ENCODE measurements around the gene NLRP6. TPM values are rescaled to one million over a fixed set of nuclear protein-coding genes. Genes with fewer than 3 reads are reported as not detected.
A peak's percentile ranks its signal among the peaks of the same experiment; 100 is the strongest.
"Not testable (repeated sequence)": the region's sequence is repeated elsewhere in the genome, so short reads cannot be mapped to it uniquely, and the experiment has no call there.

NLRP6 gene
- 0.26 and 0.55 TPM in 2 replicates for total RNA-seq (2014; rRNA removed; shearing (Covaris generic))

DNA sequence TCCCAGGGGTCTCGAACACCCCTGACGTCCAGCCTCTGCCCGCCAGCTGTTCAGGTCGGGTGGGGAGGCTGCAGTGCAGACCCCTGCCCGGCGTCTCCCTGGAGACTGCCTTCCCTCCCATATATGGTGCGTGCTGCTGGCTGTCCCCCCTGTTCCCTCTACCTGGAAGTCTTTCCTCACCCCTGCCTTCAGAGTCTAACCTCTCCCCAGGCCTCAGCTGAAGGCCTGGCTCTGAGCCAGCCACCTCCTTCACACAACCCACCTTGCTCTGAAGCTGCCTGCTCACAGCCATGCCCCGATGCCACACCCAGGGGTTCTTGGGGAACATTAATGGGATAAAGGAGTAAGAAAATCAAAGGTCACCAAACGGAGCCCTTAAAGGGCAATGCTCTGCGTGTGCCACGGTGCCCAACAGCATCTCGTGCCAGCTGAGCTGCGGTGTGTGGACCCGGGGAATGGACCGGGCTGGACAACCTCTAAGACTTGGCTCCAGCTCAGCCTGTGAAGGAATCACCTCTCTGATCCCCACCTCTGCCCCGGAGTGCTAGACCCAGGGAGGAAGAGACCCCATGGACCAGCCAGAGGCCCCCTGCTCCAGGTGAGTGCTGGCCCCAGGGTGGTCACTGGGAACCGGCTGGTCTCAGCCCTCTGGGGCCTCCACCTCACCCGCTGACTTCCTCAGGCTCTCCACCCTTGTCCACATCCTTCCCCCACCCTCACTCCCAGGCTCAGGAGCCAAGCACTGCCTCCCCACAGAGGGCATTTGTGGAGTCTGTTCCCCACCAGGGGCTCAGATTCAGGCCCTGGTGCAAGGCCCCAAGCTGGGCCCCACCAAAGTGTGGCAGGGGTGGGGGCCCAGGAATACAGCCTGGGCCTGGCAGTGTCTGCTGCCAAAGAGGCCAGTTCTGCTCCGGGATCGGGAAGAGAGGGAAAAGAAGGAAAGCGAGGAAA is at the start of gene NLRP6:
Gene NLRP6, plus strand, starts transcription at position 407 of the 951 bp plus-strand sequence. Its CDS starts 163 bp downstream, at position 570.
- peak; percentile 52 for DNase-seq
- Histone ChIP-seq H3K36me3 (replicated peaks; ENCODE audit: control insufficient read depth, insufficient read depth, low read length) (no peaks in the 10 kb centered on the region), H3K4me3 (ENCODE audit: insufficient read depth, low read depth, low read length) (no peak within 1 kb of the TSS), H3K27me3 (ENCODE audit: control insufficient read depth, insufficient read depth, low read length) (no peaks in the 10 kb centered on the region; the same call in 1 of the 2 replicates)

DNA sequence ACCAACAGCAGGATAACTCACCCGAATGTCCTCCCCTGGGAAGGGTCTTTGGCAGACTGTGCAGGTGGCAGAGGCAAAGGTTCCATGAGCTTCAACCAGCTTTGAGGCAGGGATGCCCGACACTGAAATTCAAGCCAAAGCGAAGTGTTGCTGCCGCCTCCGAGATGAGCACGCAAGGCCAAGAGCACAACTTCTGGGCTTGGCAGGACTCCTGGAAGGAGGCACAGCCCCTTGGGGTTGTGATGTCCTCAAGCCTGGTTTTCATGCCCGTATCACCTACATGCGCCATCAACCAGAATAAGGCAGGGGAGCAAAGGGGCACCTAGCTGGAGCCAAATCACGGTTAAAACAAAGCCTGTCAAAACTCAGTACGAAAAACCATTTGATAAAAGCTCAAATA is 47.8 kb upstream of the NLRP6 start:
- no peak for DNase-seq
- H3K4me3 ChIP-seq (ENCODE audit: insufficient read depth, low read depth, low read length): no peak overlapping the region
- no peaks in the 10 kb centered on the region for H3K36me3 ChIP-seq (replicated peaks; ENCODE audit: control insufficient read depth, insufficient read depth, low read length)
- H3K27me3 ChIP-seq (ENCODE audit: control insufficient read depth, insufficient read depth, low read length): no peaks in the 10 kb centered on the region

DNA sequence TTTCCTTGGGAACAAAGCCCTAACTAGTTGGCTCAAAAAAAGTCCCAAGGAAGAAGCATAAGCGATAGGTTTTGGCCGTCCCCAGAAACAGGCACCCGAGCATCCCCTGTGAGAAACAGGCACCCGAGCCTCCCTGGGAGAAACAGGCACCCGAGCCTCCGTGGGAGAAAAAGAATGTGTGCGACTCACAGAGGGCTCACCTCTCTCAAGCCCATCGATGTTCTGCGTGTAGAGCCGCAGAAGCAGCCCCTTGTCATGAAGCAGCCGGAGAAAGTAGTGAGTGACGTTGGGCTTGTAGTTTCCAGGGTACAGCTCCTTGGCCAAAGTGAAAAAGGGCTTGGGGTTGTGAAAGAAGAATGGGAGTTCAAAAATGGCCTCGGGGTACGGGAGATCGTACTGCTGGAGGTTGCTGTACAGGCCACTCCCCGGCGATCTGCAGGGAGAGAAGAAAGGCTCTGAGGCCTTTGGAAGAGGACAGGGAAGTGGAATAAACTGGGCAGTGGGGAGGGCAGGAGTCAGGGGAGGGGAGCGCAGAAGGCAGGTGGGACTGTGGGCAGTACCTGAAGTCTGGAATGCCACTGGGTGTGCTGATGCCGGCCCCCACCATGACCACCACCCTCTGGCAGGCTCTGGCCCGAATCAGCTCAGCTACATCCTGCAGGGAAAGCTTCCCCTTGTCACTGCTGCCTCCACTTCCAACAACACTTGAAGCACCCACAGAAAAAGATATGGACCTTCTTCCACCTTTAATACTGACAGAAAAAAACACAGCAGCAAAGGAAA is 45.2 kb upstream of the NLRP6 start:
- peak; percentile 17 for DNase-seq

DNA sequence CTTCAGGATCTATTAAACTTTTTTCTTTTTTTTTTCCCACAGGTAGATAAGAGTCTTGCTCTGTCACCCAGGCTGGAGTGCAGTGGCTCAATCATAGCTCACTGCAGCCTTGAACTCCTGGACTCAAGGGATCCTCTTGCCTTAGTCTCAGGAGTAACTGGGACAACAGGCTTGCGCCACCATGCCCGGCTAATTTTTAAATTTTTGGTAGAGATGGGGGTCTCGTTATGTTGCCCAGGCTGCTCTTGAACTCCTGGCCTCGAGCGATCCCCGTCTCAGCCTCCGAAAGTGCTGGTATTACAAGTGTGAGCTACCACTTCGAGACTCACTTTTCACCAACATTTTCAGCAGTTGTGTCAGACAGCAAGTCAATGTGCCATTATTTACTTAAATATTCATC is 43.0 kb upstream of the NLRP6 start:
- no peak for DNase-seq

More for the DNA sequence above, 45.2 kb upstream of the NLRP6 start:
- Histone ChIP-seq H3K36me3 (replicated peaks; ENCODE audit: control insufficient read depth, insufficient read depth, low read length) (no peaks in the 10 kb centered on the region), H3K27me3 (ENCODE audit: control insufficient read depth, insufficient read depth, low read length) (no peaks in the 10 kb centered on the region), H3K4me3 (ENCODE audit: insufficient read depth, low read depth, low read length) (no peak overlapping the region)

DNA sequence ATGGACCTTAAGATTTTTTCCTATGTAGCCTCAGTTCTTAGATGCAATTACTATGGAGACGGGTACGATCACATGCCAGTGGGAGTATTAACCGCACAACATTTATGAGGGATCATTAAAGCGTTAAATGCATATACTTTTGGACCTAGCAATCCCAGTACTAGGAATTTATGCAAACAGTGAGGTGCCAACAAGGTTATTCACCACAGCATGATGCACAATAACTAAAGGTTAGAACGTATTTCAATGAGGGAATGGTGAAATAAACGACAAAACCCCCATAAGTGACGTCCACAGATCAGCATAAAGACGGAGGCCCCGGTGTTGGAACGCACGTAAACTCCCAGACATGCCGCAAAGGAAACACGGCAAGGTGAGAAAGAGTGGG is 42.6 kb upstream of the NLRP6 start:
- no peak for DNase-seq
- no peaks in the 10 kb centered on the region for H3K36me3 ChIP-seq (replicated peaks; ENCODE audit: control insufficient read depth, insufficient read depth, low read length)
- H3K27me3 ChIP-seq (ENCODE audit: control insufficient read depth, insufficient read depth, low read length): no peaks in the 10 kb centered on the region
- H3K4me3 ChIP-seq (ENCODE audit: insufficient read depth, low read depth, low read length): peak overlapping the region; percentile 88

More for the DNA sequence above, 43.0 kb upstream of the NLRP6 start:
- H3K4me3 ChIP-seq (ENCODE audit: insufficient read depth, low read depth, low read length): peak overlapping the region; percentile 88
- no peaks in the 10 kb centered on the region for H3K27me3 ChIP-seq (ENCODE audit: control insufficient read depth, insufficient read depth, low read length)
- no peaks in the 10 kb centered on the region for H3K36me3 ChIP-seq (replicated peaks; ENCODE audit: control insufficient read depth, insufficient read depth, low read length)

DNA sequence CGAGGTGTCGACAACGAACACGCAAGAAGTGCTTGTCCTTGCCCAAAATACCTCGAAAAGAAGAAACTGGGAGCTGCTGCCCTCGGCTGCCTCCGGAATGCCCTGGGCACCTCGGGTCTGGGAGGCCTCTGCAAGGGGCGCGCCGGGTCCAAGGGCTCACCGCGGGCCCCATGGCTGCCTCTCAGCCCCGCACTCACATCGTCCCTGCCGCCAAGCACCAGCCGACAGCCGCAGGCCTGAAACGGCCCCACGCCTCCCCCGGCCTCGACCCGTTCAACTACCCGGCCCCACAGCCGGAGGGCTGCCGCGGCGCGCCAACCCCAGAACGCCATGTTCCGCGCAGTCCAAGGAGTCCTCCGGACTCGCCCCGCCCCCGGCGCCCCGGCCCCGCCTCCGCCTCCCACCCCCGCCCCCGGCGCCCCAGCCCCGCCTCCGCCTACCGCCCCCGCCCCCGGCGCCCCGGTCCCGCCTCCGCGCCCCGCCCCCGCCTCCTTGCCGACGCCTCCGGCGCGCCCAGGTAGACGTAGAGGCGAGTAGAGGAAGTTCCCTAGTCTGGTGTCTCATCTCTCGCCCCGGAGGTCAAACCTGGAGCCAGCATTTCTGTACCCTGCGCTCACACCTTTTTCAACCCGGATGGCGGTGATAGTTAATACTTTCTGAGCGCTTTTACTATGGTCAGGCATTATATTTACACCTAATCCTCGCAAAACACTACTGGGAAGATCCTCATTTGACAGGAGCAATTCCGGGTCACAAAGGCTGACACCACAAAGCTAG is 42.0 kb upstream of the NLRP6 start, which contains the start of gene SIRT3:
Gene SIRT3, minus strand, starts transcription at position 346 of the 777 bp plus-strand sequence. Its CDS starts 14 bp downstream, at position 332.
- Histone ChIP-seq H3K36me3 (replicated peaks; ENCODE audit: control insufficient read depth, insufficient read depth, low read length) (no peaks in the 10 kb centered on the region; the same call in none of the 2 replicates), H3K4me3 (ENCODE audit: insufficient read depth, low read depth, low read length) (peak within 1 kb of the TSS; percentile 93), H3K27me3 (ENCODE audit: control insufficient read depth, insufficient read depth, low read length) (no peaks in the 10 kb centered on the region)
- peak; percentile 100 for DNase-seq

DNA sequence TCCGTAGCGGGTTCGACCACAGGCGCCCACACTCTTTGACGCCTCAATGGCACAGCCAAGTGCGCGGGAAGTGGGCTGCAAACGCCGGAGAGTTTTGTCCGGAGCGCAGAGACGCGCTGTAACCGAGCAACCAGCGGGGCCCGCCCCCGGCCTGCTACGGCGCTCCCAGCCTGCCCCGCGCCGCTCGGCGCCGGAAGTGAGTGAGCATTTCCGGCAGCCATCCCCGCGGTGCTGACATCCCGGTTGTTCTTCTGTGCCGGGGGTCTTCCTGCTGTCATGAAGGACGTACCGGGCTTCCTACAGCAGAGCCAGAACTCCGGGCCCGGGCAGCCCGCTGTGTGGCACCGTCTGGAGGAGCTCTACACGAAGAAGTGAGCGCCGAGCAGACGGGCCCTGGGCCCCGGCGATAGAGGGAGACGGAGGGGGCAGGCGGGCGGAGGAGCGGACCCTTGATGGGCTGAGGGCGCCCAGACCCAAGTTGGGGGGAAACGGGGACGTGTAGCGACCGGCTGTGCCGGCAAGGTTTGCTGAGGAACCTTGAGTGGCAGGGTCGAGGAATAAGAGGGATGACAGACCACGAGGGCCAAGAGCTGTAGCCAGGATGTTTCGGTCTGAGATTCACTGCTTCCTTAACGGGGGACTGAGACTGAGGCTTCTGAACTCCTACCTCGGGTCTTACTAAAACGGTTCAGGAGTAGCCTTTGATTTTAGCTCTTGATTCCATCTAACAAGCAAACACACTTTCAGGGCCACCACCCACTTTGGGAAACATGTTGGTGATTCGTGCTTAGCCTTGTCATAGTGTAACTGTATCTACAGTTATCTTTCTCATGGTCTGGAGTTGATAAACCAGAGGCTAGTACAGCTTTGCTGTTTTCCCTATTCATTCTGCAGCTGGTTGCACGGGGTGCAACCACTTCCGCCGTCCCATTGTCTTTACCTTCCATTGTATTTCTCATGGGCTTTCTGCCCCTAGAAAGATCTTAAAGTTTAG is 41.1 kb upstream of the NLRP6 start, which contains the start of gene PSMD13:
Gene PSMD13, plus strand, starts transcription at position 203 of the 994 bp plus-strand sequence. Its CDS starts 74 bp downstream, at position 277.
- H3K27me3 ChIP-seq (ENCODE audit: control insufficient read depth, insufficient read depth, low read length): no peaks in the 10 kb centered on the region
- H3K36me3 ChIP-seq (replicated peaks; ENCODE audit: control insufficient read depth, insufficient read depth, low read length): peaks cover 3% of the 10 kb centered on the region
- H3K4me3 ChIP-seq (ENCODE audit: insufficient read depth, low read depth, low read length): peak within 1 kb of the TSS; percentile 93
- peak; percentile 96 for DNase-seq

DNA sequence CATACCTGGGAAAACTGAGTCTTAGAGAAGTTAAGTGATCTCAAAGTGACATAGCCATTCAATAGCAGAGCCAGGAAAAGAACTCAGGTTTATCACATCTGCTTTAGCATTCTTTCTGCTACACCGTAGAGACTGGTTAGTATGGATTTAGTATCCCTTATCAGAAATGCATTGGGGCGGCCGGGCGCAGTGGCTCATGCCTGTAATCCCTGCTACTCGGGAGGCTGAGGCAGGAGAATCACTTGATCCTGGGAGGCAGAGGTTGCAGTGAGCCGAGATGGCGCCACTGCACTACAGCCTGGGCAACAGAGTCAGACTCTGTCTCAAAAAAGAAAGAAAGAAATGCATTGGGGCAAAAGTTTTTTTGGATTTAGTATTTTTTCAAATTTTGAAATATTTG is 39.9 kb upstream of the NLRP6 start:
- not testable (repeated sequence) for DNase-seq; H3K4me3 ChIP-seq (ENCODE audit: insufficient read depth, low read depth, low read length)

DNA sequence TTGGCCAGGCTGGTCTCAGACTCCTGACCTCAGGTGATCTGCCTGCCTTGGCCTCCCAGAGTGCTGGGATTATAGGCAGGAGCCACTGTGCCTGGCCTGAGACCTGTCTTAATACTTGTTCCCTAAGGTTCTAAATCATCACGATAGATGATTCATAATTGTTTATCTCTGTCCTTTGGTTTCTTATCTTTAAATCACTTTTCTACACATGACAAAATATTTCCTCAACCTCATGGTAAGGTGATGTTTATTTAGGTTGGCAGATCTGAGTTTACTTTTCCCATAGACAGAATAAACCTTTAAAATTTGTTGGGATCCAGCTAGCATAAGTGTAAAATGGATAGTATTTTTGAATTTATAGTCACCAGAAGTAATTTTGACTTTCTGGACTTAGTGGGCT is 37.9 kb upstream of the NLRP6 start:
- Histone ChIP-seq H3K4me3 (ENCODE audit: insufficient read depth, low read depth, low read length) (no peak overlapping the region), H3K27me3 (ENCODE audit: control insufficient read depth, insufficient read depth, low read length) (no peaks in the 10 kb centered on the region), H3K36me3 (replicated peaks; ENCODE audit: control insufficient read depth, insufficient read depth, low read length) (peaks cover 9% of the 10 kb centered on the region)
- DNase-seq: no peak

More for the DNA sequence above, 39.9 kb upstream of the NLRP6 start:
- H3K27me3 ChIP-seq (ENCODE audit: control insufficient read depth, insufficient read depth, low read length); H3K36me3 ChIP-seq (replicated peaks; ENCODE audit: control insufficient read depth, insufficient read depth, low read length): not testable (repeated sequence)

DNA sequence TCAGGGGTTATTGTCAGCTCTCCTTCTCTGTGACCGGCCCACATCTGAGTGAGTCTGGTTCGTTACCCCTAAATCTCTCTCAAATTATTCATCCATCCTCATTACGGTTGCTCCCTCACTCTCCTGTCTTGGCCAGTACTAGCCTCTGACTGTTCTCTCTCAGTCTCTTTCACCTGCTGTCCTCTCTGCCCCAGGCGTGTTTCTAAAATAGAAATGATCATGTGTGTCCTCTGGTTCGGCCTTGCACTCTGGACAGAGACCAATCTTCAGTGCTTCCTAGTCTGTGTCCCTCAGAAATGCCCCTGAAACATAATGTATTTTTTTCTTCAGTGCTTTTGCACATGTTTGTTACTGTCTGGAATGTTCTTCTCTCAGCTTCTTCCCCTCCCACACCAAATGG is 36.6 kb upstream of the NLRP6 start:
- DNase-seq: no peak
- Histone ChIP-seq H3K4me3 (ENCODE audit: insufficient read depth, low read depth, low read length) (no peak overlapping the region), H3K36me3 (replicated peaks; ENCODE audit: control insufficient read depth, insufficient read depth, low read length) (peaks cover 11% of the 10 kb centered on the region), H3K27me3 (ENCODE audit: control insufficient read depth, insufficient read depth, low read length) (no peaks in the 10 kb centered on the region)

DNA sequence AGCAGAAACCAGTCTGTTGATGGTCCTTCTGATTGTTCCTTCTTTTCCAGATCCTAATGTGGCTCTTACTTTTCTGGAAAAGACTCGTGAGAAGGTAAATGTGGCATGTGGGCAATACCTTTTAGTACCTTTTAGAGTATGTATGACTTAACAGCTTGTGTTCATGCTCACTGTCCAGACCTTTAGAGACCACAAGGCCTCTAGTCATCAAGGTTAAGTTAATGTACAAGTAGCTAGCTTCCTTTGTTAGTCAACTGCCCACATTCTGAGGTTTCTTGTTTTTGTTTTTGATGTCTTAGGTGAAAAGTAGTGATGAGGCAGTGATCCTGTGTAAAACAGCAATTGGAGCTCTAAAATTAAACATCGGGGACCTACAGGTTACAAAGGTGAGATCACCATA is 33.8 kb upstream of the NLRP6 start:
- Histone ChIP-seq H3K27me3 (ENCODE audit: control insufficient read depth, insufficient read depth, low read length) (no peaks in the 10 kb centered on the region), H3K36me3 (replicated peaks; ENCODE audit: control insufficient read depth, insufficient read depth, low read length) (peaks cover 23% of the 10 kb centered on the region), H3K4me3 (ENCODE audit: insufficient read depth, low read depth, low read length) (no peak overlapping the region)
- no peak for DNase-seq

DNA sequence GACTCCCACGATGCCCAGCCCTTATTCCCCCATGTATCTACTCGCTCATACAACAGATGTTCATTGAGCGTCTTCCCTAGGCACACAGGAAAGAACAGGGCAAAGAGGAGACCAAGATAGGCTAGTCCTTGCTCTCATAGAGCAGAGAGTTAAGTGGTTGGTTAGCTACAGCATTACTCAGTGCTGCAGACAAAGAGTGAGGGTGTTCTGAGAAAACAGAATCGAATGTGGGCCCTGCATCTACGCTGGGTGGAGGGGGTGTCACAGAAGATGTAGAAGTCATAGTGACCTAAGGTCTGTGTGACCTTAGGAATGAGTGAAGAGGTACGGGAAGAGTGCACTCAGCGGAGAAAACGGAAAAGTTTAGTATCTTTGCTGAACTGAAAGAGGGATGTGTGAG is 29.1 kb upstream of the NLRP6 start:
- DNase-seq: no peak
- Histone ChIP-seq H3K27me3 (ENCODE audit: control insufficient read depth, insufficient read depth, low read length) (no peaks in the 10 kb centered on the region), H3K36me3 (replicated peaks; ENCODE audit: control insufficient read depth, insufficient read depth, low read length) (peaks cover 35% of the 10 kb centered on the region), H3K4me3 (ENCODE audit: insufficient read depth, low read depth, low read length) (no peak overlapping the region)

DNA sequence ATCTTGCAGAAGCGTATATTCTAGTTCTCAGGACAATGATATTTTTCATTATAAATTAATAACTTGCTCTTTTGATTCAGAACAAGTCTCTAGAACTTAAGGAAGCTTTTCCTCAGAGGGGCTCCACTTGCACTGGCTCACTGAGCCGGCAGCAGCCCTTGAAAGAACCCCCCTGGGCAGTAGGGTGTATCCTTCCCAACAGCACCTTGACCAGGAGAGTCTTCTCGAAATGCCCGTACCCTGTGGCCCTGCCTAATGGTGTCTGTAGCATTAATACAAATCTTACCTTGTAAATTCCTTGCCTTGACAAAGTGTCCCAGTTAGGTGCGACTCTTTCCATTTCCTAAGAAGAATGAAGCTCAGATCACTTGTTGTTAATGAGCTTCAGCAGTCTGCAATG is 27.9 kb upstream of the NLRP6 start:
- H3K36me3 ChIP-seq (replicated peaks; ENCODE audit: control insufficient read depth, insufficient read depth, low read length): peaks cover 30% of the 10 kb centered on the region
- no peaks in the 10 kb centered on the region for H3K27me3 ChIP-seq (ENCODE audit: control insufficient read depth, insufficient read depth, low read length)
- DNase-seq: no peak
- no peak overlapping the region for H3K4me3 ChIP-seq (ENCODE audit: insufficient read depth, low read depth, low read length)

Data from H7 (cell line).